DND-41 (cell line): ENCODE results near the gene PPM1E.

Source experiments
- ATAC-seq: fragments of 200-7000 bp; cut with Tn5 transposase; 3 replicates; pipeline ENCODE4 v1.9.1; 2021; ENCODE audit warnings: low read depth; ENCODE audit not compliant: insufficient read depth
- DNase-seq: peaks from one replicate; pipeline ENCODE4 v3.0.0-alpha.2; 2020
- H2AFZ ChIP-seq: 2 replicates; pipeline ENCODE4 v1.6.0; 2012; ENCODE audit warnings: low read depth, low read length
- H3K27ac ChIP-seq: 2 replicates; pipeline ENCODE4 v1.5.1; 2012; ENCODE audit warnings: low read length, inconsistent platforms
- H3K27me3 ChIP-seq: fragments of 200-600 bp; sonication (generic); 2 replicates; pipeline ENCODE4 v1.6.0; 2012; ENCODE audit warnings: low read length, mild to moderate bottlenecking, inconsistent platforms; ENCODE audit not compliant: insufficient read depth, poor library complexity
- H3K36me3 ChIP-seq: 2 replicates; pipeline ENCODE4 v1.5.1; 2012; ENCODE audit warnings: low read length, inconsistent platforms; ENCODE audit not compliant: insufficient read depth
- H3K4me1 ChIP-seq: 2 replicates; pipeline ENCODE4 v1.5.1; 2012; ENCODE audit warnings: mild to moderate bottlenecking, low read length; ENCODE audit not compliant: insufficient read depth
- H3K4me2 ChIP-seq: 2 replicates; pipeline ENCODE4 v1.6.0; 2012; ENCODE audit warnings: mild to moderate bottlenecking, moderate library complexity, low read length, inconsistent platforms; ENCODE audit not compliant: insufficient read depth
- H3K4me3 ChIP-seq, 2 experiments: fragments of 200-600 bp in 1 of 2; shearing (Covaris generic) in 1 of 2; 2 replicates each; pipeline ENCODE4 v1.5.1; 2012 to 2016; ENCODE audit warnings: inconsistent platforms in 2 of 2, low read length in 2 of 2, mild to moderate bottlenecking in 2 of 2, low read depth in 1 of 2, moderate library complexity in 1 of 2
- H3K79me2 ChIP-seq: 2 replicates; pipeline ENCODE4 v1.6.0; 2012; ENCODE audit warnings: low read length, inconsistent platforms; ENCODE audit not compliant: insufficient read depth
- H3K9ac ChIP-seq: 2 replicates; pipeline ENCODE4 v1.6.0; 2012; ENCODE audit warnings: low read depth, mild to moderate bottlenecking, inconsistent platforms, low read length, moderate library complexity
- H3K9me3 ChIP-seq: 2 replicates; pipeline ENCODE4 v1.5.1; 2012; ENCODE audit warnings: low read length, moderate library complexity, mild to moderate bottlenecking, inconsistent platforms; ENCODE audit not compliant: insufficient read depth, severe bottlenecking
- H4K20me1 ChIP-seq: 2 replicates; pipeline ENCODE4 v1.6.0; 2012; ENCODE audit warnings: low read length; ENCODE audit not compliant: insufficient read depth
- CTCF ChIP-seq: IDR thresholded peaks from 2 replicates; pipeline ENCODE4 v1.5.1; 2012; ENCODE audit warnings: borderline replicate concordance, low read length, moderate library complexity, mild to moderate bottlenecking; ENCODE audit not compliant: poor library complexity, severe bottlenecking; ENCODE audit errors: extremely low read depth
- EZH2 ChIP-seq: IDR thresholded peaks from 3 replicates; pipeline ENCODE4 v1.6.1; 2012; ENCODE audit warnings: borderline replicate concordance, low read depth, mild to moderate bottlenecking, moderate library complexity, low read length, inconsistent platforms; ENCODE audit not compliant: severe bottlenecking

Gene PPM1E

GRCh38 chr17:58813712-58814111, 58.1 kb downstream of the PPM1E start:
- DNase-seq (no peak), ATAC-seq (no peak)
- Histone ChIP-seq H3K79me2 (no peaks in the 10 kb centered on the region), H3K4me3 (no peak overlapping the region), H4K20me1 (no peaks in the 10 kb centered on the region), H2AFZ (no peak overlapping the region), H3K27ac (no peak overlapping the region), H3K27me3 (peaks cover 6% of the 10 kb centered on the region), H3K36me3 (no peaks in the 10 kb centered on the region), H3K4me2 (no peak overlapping the region), H3K9me3 (no peaks in the 10 kb centered on the region), H3K9ac (no peak overlapping the region), H3K4me1 (no peaks in the 10 kb centered on the region)
- no peak for TF ChIP-seq EZH2
- no peak for TF ChIP-seq CTCF

- Histone ChIP-seq H3K27me3 (no peaks in the 10 kb centered on the region), H3K9me3 (no peaks in the 10 kb centered on the region), H3K4me3 (no peak overlapping the region), H3K4me1 (no peaks in the 10 kb centered on the region), H2AFZ (no peak overlapping the region), H3K79me2 (no peaks in the 10 kb centered on the region), H3K36me3 (no peaks in the 10 kb centered on the region), H3K4me2 (no peak overlapping the region), H3K9ac (no peak overlapping the region), H4K20me1 (no peaks in the 10 kb centered on the region), H3K27ac (no peak overlapping the region)
- TF ChIP-seq CTCF (no peak), EZH2 (no peak)
- ATAC-seq (no peak), DNase-seq (no peak)
Observed at GRCh38 chr17:58818654-58819053, 63.0 kb downstream of the PPM1E start.

GRCh38 chr17:58822148-58823050, 66.7 kb downstream of the PPM1E start:
- Histone ChIP-seq H4K20me1 (no peaks in the 10 kb centered on the region), H3K27ac (no peak overlapping the region), H3K36me3 (no peaks in the 10 kb centered on the region), H3K4me2 (no peak overlapping the region), H3K4me1 (no peaks in the 10 kb centered on the region), H3K79me2 (no peaks in the 10 kb centered on the region), H3K9me3 (no peaks in the 10 kb centered on the region), H2AFZ (no peak overlapping the region), H3K9ac (no peak overlapping the region), H3K4me3 (no peak overlapping the region), H3K27me3 (no peaks in the 10 kb centered on the region)
- TF ChIP-seq CTCF (no peak), EZH2 (no peak)
- ATAC-seq, result no peak
- no peak for DNase-seq
